ENCODE results near the gene SMG6.
"Not testable (repeated sequence)": the region's sequence is repeated elsewhere in the genome, so short reads cannot be mapped to it uniquely, and the experiment has no call there.

The SMG6 gene

GRCh38 chr17:2227025-2227699 is 76.4 kb downstream of the SMG6 start:
- no peak for DNase-seq

DNA sequence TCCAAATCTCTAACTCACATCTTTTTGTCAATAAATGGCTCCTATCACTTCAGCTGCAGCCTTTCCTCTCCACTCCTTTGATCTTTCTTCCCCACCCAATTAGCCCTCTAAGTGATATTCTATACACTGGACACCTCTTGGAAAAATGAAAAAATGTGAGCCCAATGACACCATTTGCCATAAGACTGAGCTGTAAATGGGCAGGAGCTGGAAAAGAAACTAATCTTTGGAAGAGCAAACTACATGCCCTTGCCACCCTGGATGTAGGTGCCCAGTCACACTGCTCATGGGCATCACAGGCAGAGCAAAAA is 80.0 kb downstream of the SMG6 start:
- no peak for DNase-seq

- DNase-seq: peak; percentile 64
These were observed 80.5 kb downstream of the SMG6 start for GRCh38 chr17:2222901-2223616.

GRCh38 chr17:2222301-2222700 is 81.3 kb downstream of the SMG6 start:
- no peak for DNase-seq

DNA sequence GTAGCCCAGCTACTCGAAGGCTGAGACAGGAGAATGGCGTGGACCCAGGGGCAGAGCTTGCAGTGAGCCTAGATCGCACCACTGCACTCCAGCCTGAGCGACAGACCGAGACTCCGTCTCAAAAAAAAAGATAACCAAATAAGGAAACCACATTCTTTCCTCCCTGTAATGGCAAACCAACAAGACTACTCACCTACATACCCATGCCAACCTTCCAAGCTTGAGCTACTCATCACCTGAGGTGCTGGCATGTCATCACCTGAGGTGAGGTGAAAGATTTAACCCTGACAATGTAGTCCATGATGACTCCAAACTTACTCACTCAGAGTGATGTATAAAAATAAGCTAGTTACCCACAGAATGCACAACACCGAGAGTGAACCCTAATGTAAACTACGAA is 85.2 kb downstream of the SMG6 start:
- no peak for DNase-seq

DNA sequence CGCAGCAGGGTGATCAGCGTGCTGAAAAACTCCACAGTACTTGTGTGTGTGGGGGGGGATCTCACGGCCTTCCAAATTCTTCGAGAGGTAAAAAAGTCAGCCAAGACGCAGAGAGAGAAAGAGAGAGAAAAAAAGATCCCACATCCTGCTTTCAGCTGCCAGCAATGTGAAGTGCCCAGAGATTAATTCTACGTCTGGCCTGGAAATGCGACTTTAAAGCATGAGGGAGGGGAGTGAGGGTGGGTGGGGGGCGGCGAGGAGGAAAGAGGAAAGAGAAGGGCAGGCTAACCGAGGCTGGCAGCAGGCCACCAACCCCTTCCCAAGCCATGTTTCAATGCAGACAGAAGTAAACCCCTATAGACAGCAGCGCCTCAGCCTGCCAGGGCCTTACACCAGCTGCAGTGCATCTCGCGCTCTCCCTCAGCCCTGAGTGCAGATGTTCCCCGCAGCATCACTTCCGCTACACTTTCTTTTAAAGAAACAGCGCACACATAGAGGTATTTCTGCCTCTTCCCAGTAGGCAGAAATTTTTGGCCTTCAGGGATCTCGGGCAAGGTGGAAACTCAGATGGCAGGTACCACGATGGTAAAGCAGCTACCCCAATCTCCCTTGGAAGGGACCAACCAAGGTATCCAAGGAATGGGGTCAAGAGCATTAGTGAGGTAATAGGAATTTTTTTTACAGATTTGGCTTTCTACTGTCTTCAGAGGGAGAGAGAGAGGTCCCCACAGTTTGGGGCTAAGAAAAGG is 87.8 kb downstream of the SMG6 start:
- DNase-seq: peak; percentile 51

- no peak for DNase-seq
These were observed 88.5 kb downstream of the SMG6 start for GRCh38 chr17:2214929-2215615.

GRCh38 chr17:2214047-2214928 is 89.3 kb downstream of the SMG6 start:
- no peak for DNase-seq

DNA sequence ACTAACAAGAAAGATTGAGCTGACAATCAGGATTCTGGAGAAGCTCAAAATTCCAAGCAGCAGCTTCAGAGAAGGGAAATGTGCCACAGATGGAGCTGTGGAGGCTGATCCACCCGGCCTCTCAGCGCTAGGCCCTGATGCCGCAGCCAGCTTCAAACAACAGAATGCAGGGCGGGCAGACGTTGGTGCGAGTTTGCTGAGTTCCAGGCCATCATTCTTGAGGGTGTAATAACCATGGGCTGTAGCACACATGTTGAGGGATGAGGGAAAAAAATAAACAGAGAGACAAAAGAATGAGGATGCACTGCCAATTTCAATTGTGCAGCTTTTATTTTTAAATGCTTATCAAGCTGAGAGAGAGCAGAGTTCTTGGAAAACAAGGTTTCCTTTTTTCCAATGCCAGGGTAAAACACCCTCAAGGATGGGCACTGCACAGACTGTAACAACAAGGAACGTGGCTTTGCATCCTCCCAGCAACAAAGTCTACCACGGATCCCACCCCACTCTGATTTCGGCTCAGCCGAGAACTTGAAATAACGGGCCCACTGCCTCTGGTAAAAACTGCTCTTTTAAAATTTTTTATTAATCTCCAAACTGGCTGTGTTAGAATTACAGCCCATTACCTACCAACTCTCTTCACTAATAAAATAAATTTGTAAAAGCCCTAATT is 90.2 kb downstream of the SMG6 start:
- DNase-seq: no peak

GRCh38 chr17:2212400-2212981 is 91.1 kb downstream of the SMG6 start:
- no peak for DNase-seq

- DNase-seq: no peak
These were observed 91.8 kb downstream of the SMG6 start for GRCh38 chr17:2211661-2212399.

GRCh38 chr17:2210726-2211125 is 92.9 kb downstream of the SMG6 start:
- no peak for DNase-seq

DNA sequence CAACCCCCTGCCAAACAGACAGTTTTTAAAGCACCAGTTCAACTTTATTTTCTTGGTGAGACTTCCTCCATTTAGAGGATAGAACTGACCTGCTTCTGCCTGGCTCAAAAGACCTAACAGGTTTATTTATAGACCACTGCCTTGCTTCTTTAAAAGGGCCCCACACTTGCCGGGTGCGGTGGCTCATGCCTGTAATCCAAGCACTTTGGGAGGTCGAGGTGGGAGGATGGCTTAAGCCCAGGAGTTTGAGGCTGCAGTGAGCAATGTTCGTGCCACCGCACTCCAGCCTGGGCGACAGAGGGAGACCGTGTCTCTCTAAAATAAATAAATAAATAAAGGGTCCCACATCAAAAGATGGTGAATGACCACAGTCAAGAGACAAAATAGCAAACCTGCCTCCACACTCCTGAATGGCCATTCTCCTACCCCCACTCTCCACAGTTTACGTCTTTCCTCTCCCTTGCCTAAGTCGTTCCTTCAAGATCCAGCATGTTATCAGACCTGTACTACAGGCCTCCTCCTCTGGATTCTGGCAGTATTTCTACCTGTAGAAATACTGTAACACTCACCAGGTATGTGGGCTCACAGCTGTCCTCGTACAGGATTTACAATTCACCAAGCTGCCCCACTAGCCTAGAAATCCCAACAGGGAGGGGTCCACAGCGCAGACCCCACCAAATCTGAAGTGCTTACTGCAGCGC is 95.6 kb downstream of the SMG6 start:
- no peak for DNase-seq

- DNase-seq: no peak
These were observed 99.2 kb downstream of the SMG6 start for GRCh38 chr17:2204393-2204792.

GRCh38 chr17:2203818-2204217 is 99.8 kb downstream of the SMG6 start:
- no peak for DNase-seq

- DNase-seq: no peak
These were observed 100.5 kb downstream of the SMG6 start for GRCh38 chr17:2202996-2203575.

DNA sequence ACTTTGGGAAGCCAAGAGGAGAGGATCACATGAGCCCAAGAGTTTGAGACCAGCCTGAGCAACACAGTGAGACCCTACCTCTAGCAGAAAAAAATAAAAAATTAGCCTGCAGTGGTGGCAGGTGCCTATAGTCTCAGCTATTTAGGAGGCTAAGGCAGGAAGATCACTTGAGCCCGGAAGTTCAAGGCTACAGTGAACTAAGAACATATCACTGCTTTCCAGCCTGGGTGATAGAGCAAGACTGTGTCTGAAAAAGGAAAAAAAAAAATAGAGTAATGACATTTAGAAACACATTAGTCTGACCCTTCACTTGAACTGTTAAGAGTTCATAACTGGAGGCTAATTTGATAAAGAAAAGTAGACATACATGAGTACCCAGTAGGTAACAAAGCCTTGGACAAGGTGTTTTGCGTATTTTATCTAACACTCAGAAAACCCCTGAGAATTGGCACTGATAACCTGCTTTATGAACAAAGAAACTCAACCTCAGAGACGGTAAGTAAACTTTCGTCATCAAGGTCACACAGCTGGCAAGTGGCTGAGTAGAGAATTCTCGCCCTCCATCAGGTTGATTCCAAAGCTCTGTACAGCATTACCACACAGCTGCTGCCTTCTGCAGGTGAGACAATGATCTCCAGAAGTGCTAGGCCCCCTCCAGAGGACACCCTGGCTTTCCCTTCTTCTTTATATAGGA is 101.1 kb downstream of the SMG6 start:
- DNase-seq: no peak

DNA sequence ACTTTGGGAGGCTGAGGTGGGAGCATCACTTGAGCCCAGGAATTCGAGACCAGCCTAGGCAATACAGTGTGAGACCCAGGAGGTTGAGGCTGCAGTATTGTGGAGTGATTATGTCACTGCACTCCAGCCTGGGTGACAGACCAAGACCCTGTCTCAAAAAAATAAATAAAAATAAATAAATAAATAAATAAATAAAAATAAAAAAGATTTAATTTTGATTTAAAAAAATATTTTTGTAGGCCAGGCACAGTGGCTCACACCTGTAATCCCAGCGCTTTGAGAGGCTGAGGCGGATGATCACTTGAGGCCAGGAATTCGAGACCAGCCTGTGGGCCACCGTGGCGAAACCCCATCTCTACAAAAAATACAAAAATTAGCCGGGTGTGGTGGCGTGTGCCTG is 104.2 kb downstream of the SMG6 start:
- not testable (repeated sequence) for DNase-seq

DNA sequence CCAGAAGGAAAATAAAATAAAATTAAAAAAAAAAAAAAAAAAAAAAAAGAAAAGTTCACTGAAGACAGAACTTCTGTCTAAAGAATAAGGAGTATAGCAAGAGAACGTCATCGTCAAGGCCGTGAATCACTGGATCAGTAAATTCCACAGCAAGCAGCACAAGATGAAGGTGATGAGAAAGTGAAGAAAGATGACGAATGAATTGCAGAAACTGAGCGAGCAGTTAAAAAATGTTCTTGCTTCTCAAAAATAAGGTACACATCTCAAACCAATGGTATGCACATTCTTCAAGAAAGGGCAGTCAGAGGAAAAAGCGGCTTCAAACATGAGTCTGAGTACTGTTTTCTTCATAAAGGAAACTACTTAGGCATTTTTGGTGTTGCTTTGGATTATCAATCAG is 104.7 kb downstream of the SMG6 start:
- DNase-seq: no peak

Data from stimulated activated naive CD4-positive, alpha-beta T cell treated with Interleukin-2 at 50 U/mL for 16 hours (primary cell).